ENCODE results near the gene OSBP2. TPM values are rescaled to one million over a fixed set of nuclear protein-coding genes. Genes with fewer than 3 reads are reported as not detected.

OSBP2 gene
- total and polyA plus RNA-seq, 4 donors, result 1.1 to 12.3 (median 2.6) TPM

- 83 to 95% methylated on average over 7 of the region's 7 CpGs for WGBS, 2 donors
- no peak for TF ChIP-seq CTCF (IDR thresholded peaks at IDR 0.05; ENCODE audit: control extremely low read depth, extremely low read depth)
- Histone ChIP-seq H3K36me3 (ENCODE audit: control insufficient read depth in 4 of 4, insufficient read depth in 4 of 4, low read length in 4 of 4) (no peaks in the 10 kb centered on the region), H3K9ac (ENCODE audit: insufficient read depth in 1 of 2, low read length in 2 of 2) (no peak overlapping the region), H3K27ac (ENCODE audit: low read depth in 1 of 2, low read length in 1 of 2) (no peak overlapping the region), H3K4me1 (ENCODE audit: control insufficient read depth in 5 of 5, insufficient read depth in 5 of 5, low read length in 5 of 5) (peaks cover 0 to 70% (median 26%) of the 10 kb centered on the region in 5 donors), H3K9me3 (ENCODE audit: control insufficient read depth in 4 of 4, insufficient read depth in 3 of 4, low read length in 3 of 4) (no peaks in the 10 kb centered on the region), H3K4me3 (no peak overlapping the region), H3K27me3 (ENCODE audit: control insufficient read depth in 3 of 3, insufficient read depth in 3 of 3, low read length in 2 of 3) (no peaks in the 10 kb centered on the region)
- ATAC-seq (ENCODE audit: insufficient read depth, low FRiP score) (no peak), DNase-seq (no peak)
These were observed 179.0 kb downstream of the OSBP2 start for GRCh38 chr22:30873661-30874060.

DNA sequence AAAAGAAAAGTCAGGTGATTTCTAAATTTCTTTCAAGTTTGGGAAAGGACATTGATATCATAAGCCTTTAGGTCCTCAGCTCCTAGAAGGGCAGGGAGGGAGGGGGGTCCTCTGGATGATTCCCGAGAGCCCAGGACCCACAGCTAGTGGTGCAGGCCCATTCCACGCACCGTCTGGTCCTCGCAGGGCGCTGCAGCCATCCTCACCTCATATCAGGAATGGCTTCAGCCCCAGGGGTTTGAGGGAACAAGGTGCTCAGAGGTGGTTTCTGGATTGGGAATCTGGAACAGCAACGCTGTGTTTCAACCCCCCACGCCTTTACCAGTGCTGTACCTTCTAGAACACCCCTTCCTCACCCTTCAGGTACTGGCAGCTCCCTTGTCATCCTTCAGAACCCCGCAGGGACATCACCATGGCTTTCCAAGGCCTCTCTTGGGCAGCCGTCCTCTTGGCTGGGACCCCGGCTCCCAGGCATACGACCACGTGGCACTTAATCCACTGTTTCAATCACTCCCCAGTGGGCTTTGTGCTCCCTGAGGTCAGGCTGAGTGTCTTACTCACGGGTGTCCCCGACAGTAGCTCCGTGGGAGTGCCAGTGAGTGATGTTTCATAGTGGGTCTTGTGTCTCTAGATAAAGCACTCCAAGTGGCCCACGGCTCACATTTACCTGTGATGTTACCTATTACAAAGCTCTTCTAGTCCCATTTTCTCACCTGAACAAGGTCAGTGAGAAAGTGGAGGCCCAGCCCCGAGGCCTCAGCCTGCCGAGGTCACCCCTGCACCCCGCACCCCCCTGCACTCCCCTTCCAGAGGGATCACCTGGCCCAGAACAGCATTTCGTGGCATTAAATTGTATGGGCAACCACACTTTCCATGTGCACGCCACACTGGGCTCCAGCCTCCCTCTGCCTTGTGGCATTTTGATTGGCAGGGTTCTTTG is 180.0 kb downstream of the OSBP2 start:
- DNase-seq (peak in 1 of 3 donors; percentile 4), ATAC-seq (ENCODE audit: insufficient read depth, low FRiP score) (no peak)
- WGBS, 2 donors, result 91 to 92% methylated on average over 21 of the region's 21 CpGs
- peaks cover 0 to 73% (median 22%) of the 10 kb centered on the region in 5 donors for H3K4me1 ChIP-seq (ENCODE audit: control insufficient read depth in 5 of 5, insufficient read depth in 5 of 5, low read length in 5 of 5)
- no peaks in the 10 kb centered on the region for H3K36me3 ChIP-seq (ENCODE audit: control insufficient read depth in 4 of 4, insufficient read depth in 4 of 4, low read length in 4 of 4)
- TF ChIP-seq CTCF (IDR thresholded peaks at IDR 0.05; ENCODE audit: control extremely low read depth, extremely low read depth), result no peak
- H3K4me3 ChIP-seq, result no peak overlapping the region
- H3K27me3 ChIP-seq (ENCODE audit: control insufficient read depth in 3 of 3, insufficient read depth in 3 of 3, low read length in 2 of 3), result no peaks in the 10 kb centered on the region
- no peaks in the 10 kb centered on the region for H3K9me3 ChIP-seq (ENCODE audit: control insufficient read depth in 4 of 4, insufficient read depth in 3 of 4, low read length in 3 of 4)
- H3K27ac ChIP-seq (ENCODE audit: low read depth in 1 of 2, low read length in 1 of 2), result no peak overlapping the region
- no peak overlapping the region for H3K9ac ChIP-seq (ENCODE audit: insufficient read depth in 1 of 2, low read length in 2 of 2)

GRCh38 chr22:30875481-30876215 is 181.0 kb downstream of the OSBP2 start:
- TF ChIP-seq CTCF (IDR thresholded peaks at IDR 0.05; ENCODE audit: control extremely low read depth, extremely low read depth), result no peak
- Histone ChIP-seq H3K27ac (ENCODE audit: low read depth in 1 of 2, low read length in 1 of 2) (no peak overlapping the region), H3K4me1 (ENCODE audit: control insufficient read depth in 5 of 5, insufficient read depth in 5 of 5, low read length in 5 of 5) (peaks cover 0 to 75% (median 22%) of the 10 kb centered on the region in 5 donors), H3K4me3 (no peak overlapping the region), H3K36me3 (ENCODE audit: control insufficient read depth in 4 of 4, insufficient read depth in 4 of 4, low read length in 4 of 4) (no peaks in the 10 kb centered on the region), H3K9ac (ENCODE audit: insufficient read depth in 1 of 2, low read length in 2 of 2) (no peak overlapping the region), H3K9me3 (ENCODE audit: control insufficient read depth in 4 of 4, insufficient read depth in 3 of 4, low read length in 3 of 4) (no peaks in the 10 kb centered on the region), H3K27me3 (ENCODE audit: control insufficient read depth in 3 of 3, insufficient read depth in 3 of 3, low read length in 2 of 3) (no peaks in the 10 kb centered on the region)
- ATAC-seq (ENCODE audit: insufficient read depth, low FRiP score), result no peak
- 85 to 92% methylated on average over 17 of the region's 17 CpGs for WGBS, 2 donors
- DNase-seq, result no peak

All from lung (tissue), 12 donors.